Loucy (cell line): ENCODE data around the gene AGAP3.

Experiments used
- CTCF ChIP-seq: fragments of 200-600 bp; sonication (generic); conservative IDR thresholded peaks from 2 replicates; pipeline ENCODE4 v1.5.1; 2014; ENCODE audit warnings: mild to moderate bottlenecking, antibody characterized with exemption, low read length
- EZH2phosphoT487 ChIP-seq: fragments of 200-600 bp; IDR thresholded peaks from 2 replicates; pipeline ENCODE4 v1.6.1; 2018; ENCODE audit warnings: antibody characterized with exemption, mild to moderate bottlenecking, moderate library complexity, borderline replicate concordance

- TF ChIP-seq CTCF (no peak), EZH2phosphoT487 (no peak)
Observed at GRCh38 chr7:151040616-151041375, 45.5 kb upstream of the AGAP3 start.
